Central memory CD8-positive, alpha-beta T cell (primary cell): ENCODE results near the gene PCDH9.
"Not testable (repeated sequence)": the region's sequence is repeated elsewhere in the genome, so short reads cannot be mapped to it uniquely, and the experiment has no call there.

Source experiments
- ATAC-seq: fragments of 150-1000 bp; cut with Tn5 transposase; replicated peaks from 2 replicates; pipeline ENCODE4 v1.10.0; 2022; ENCODE audit warnings: mild to moderate bottlenecking, moderate FRiP score, moderate number of reproducible peaks; ENCODE audit not compliant: poor library complexity, severe bottlenecking; ENCODE audit errors: extremely low read depth
- DNase-seq, 2 donors: peaks; one replicate each; pipeline ENCODE4 v3.0.0; 2021; ENCODE audit warnings: low spot score in 2 of 2
- H3K27ac Mint-ChIP-seq: one replicate; pipeline ENCODE4 v1.8.0; 2022; ENCODE audit warnings: low read depth, mild to moderate bottlenecking, moderate library complexity, mixed read lengths
- H3K27me3 Mint-ChIP-seq: one replicate; pipeline ENCODE4 v1.8.0; 2022; ENCODE audit warnings: mixed read lengths
- H3K36me3 Mint-ChIP-seq: one replicate; pipeline ENCODE4 v1.8.0; 2022; ENCODE audit warnings: mild to moderate bottlenecking, moderate library complexity, mixed read lengths; ENCODE audit not compliant: insufficient read depth
- H3K4me1 Mint-ChIP-seq: one replicate; pipeline ENCODE4 v1.8.0; 2022; ENCODE audit warnings: mixed read lengths
- H3K4me3 Mint-ChIP-seq: one replicate; pipeline ENCODE4 v1.8.0; 2022; ENCODE audit warnings: mild to moderate bottlenecking, moderate library complexity, mixed read lengths
- H3K9me3 Mint-ChIP-seq: one replicate; pipeline ENCODE4 v1.8.0; 2022; ENCODE audit warnings: mixed read lengths

Gene PCDH9

GRCh38 chr13:66312312-66313087 lies 917.6 kb downstream of the PCDH9 start:
- Mint-ChIP-seq H3K36me3 (no peaks in the 10 kb centered on the region), H3K4me1 (no peaks in the 10 kb centered on the region), H3K27ac (no peak overlapping the region), H3K27me3 (no peaks in the 10 kb centered on the region), H3K4me3 (no peak overlapping the region), H3K9me3 (peaks cover 18% of the 10 kb centered on the region)
- no peak for DNase-seq
- ATAC-seq: no peak

GRCh38 chr13:66305961-66306617 lies 924.0 kb downstream of the PCDH9 start:
- H3K27me3 Mint-ChIP-seq: no peaks in the 10 kb centered on the region
- H3K4me3 Mint-ChIP-seq: no peak overlapping the region
- no peak for DNase-seq
- no peaks in the 10 kb centered on the region for H3K4me1 Mint-ChIP-seq
- no peaks in the 10 kb centered on the region for H3K36me3 Mint-ChIP-seq
- ATAC-seq: no peak
- H3K9me3 Mint-ChIP-seq: peaks cover 5% of the 10 kb centered on the region
- no peak overlapping the region for H3K27ac Mint-ChIP-seq

- Mint-ChIP-seq H3K4me3 (no peak overlapping the region), H3K27ac (no peak overlapping the region), H3K4me1 (no peaks in the 10 kb centered on the region), H3K27me3 (no peaks in the 10 kb centered on the region), H3K36me3 (no peaks in the 10 kb centered on the region), H3K9me3 (peaks cover 3% of the 10 kb centered on the region)
- DNase-seq: no peak
- ATAC-seq: no peak
Observed at GRCh38 chr13:66301482-66301881, 928.7 kb downstream of the PCDH9 start.

- Mint-ChIP-seq H3K4me3 (no peak overlapping the region), H3K36me3 (no peaks in the 10 kb centered on the region)
Observed at GRCh38 chr13:66301006-66301405, 929.1 kb downstream of the PCDH9 start.

GRCh38 chr13:66296875-66297274 lies 933.3 kb downstream of the PCDH9 start:
- Mint-ChIP-seq H3K36me3 (no peaks in the 10 kb centered on the region), H3K27me3 (no peaks in the 10 kb centered on the region), H3K9me3 (peaks cover 10% of the 10 kb centered on the region), H3K4me1 (no peaks in the 10 kb centered on the region), H3K4me3 (no peak overlapping the region), H3K27ac (no peak overlapping the region)
- DNase-seq (no peak), ATAC-seq (no peak)

More at GRCh38 chr13:66301006-66301405, 929.1 kb downstream of the PCDH9 start:
- Mint-ChIP-seq H3K4me1 (no peaks in the 10 kb centered on the region), H3K27me3 (no peaks in the 10 kb centered on the region), H3K9me3 (peaks cover 7% of the 10 kb centered on the region), H3K27ac (no peak overlapping the region)
- no peak for ATAC-seq
- no peak for DNase-seq

- peaks cover 10% of the 10 kb centered on the region for H3K9me3 Mint-ChIP-seq
- H3K27ac Mint-ChIP-seq: no peak overlapping the region
- no peak for DNase-seq
- no peaks in the 10 kb centered on the region for H3K4me1 Mint-ChIP-seq
- no peak overlapping the region for H3K4me3 Mint-ChIP-seq
- no peak for ATAC-seq
- no peaks in the 10 kb centered on the region for H3K36me3 Mint-ChIP-seq
- no peaks in the 10 kb centered on the region for H3K27me3 Mint-ChIP-seq
Observed at GRCh38 chr13:66296328-66296727, 933.8 kb downstream of the PCDH9 start.

GRCh38 chr13:66286806-66287205 lies 943.3 kb downstream of the PCDH9 start:
- DNase-seq, ATAC-seq, H3K27ac Mint-ChIP-seq, H3K4me3 Mint-ChIP-seq, H3K4me1 Mint-ChIP-seq, H3K27me3 Mint-ChIP-seq, H3K36me3 Mint-ChIP-seq: not testable (repeated sequence)
- H3K9me3 Mint-ChIP-seq: peaks cover 40% of the 10 kb centered on the region

GRCh38 chr13:66275416-66275815 lies 954.7 kb downstream of the PCDH9 start:
- Mint-ChIP-seq H3K27me3 (no peaks in the 10 kb centered on the region), H3K27ac (no peak overlapping the region), H3K36me3 (peaks cover 2% of the 10 kb centered on the region), H3K9me3 (peaks cover 28% of the 10 kb centered on the region), H3K4me3 (no peak overlapping the region), H3K4me1 (no peaks in the 10 kb centered on the region)
- no peak for DNase-seq
- ATAC-seq: no peak

- ATAC-seq (no peak), DNase-seq (no peak)
- Mint-ChIP-seq H3K4me1 (no peaks in the 10 kb centered on the region), H3K36me3 (peaks cover 2% of the 10 kb centered on the region), H3K27ac (no peak overlapping the region), H3K27me3 (no peaks in the 10 kb centered on the region), H3K9me3 (peaks cover 19% of the 10 kb centered on the region), H3K4me3 (no peak overlapping the region)
Observed at GRCh38 chr13:66273011-66273410, 957.1 kb downstream of the PCDH9 start.

GRCh38 chr13:66266761-66267160 lies 963.4 kb downstream of the PCDH9 start:
- H3K36me3 Mint-ChIP-seq: no peaks in the 10 kb centered on the region
- no peaks in the 10 kb centered on the region for H3K4me1 Mint-ChIP-seq
- no peak overlapping the region for H3K27ac Mint-ChIP-seq
- no peaks in the 10 kb centered on the region for H3K27me3 Mint-ChIP-seq
- DNase-seq (no peak), ATAC-seq (no peak)
- no peak overlapping the region for H3K4me3 Mint-ChIP-seq
- H3K9me3 Mint-ChIP-seq: peaks cover 6% of the 10 kb centered on the region

GRCh38 chr13:66266348-66266747 lies 963.8 kb downstream of the PCDH9 start:
- Mint-ChIP-seq H3K27me3 (no peaks in the 10 kb centered on the region), H3K4me1 (no peaks in the 10 kb centered on the region), H3K27ac (no peak overlapping the region), H3K4me3 (no peak overlapping the region), H3K9me3 (peaks cover 6% of the 10 kb centered on the region), H3K36me3 (no peaks in the 10 kb centered on the region)
- ATAC-seq (no peak), DNase-seq (no peak)

GRCh38 chr13:66265371-66265770 lies 964.8 kb downstream of the PCDH9 start:
- Mint-ChIP-seq H3K4me3 (no peak overlapping the region), H3K27ac (no peak overlapping the region), H3K36me3 (no peaks in the 10 kb centered on the region), H3K9me3 (peaks cover 6% of the 10 kb centered on the region), H3K4me1 (no peaks in the 10 kb centered on the region), H3K27me3 (no peaks in the 10 kb centered on the region)
- no peak for ATAC-seq
- no peak for DNase-seq

GRCh38 chr13:66264971-66265370 lies 965.2 kb downstream of the PCDH9 start:
- H3K4me1 Mint-ChIP-seq: no peaks in the 10 kb centered on the region
- DNase-seq (no peak), ATAC-seq (no peak)
- H3K27me3 Mint-ChIP-seq: no peaks in the 10 kb centered on the region
- no peak overlapping the region for H3K27ac Mint-ChIP-seq
- H3K36me3 Mint-ChIP-seq: no peaks in the 10 kb centered on the region
- H3K9me3 Mint-ChIP-seq: peaks cover 6% of the 10 kb centered on the region
- no peak overlapping the region for H3K4me3 Mint-ChIP-seq
